AG09309 (cell line): ENCODE results near the gene NEB.

Experiments used
- DNase-seq: peaks from one replicate; pipeline ENCODE4 v3.0.0-alpha.2; 2010; ENCODE audit warnings: low read depth
- H3K4me3 ChIP-seq: 2 replicates; pipeline ENCODE4 v1.5.1; 2011; ENCODE audit warnings: mild to moderate bottlenecking, low read depth, low read length, moderate library complexity; ENCODE audit not compliant: control insufficient read depth
- CTCF ChIP-seq: IDR thresholded peaks from 2 replicates; pipeline ENCODE4 v1.5.1; 2011; ENCODE audit warnings: mild to moderate bottlenecking, low read depth, low read length, inconsistent platforms; ENCODE audit not compliant: insufficient read depth, control insufficient read depth; ENCODE audit errors: missing control alignments

Gene NEB

GRCh38 chr2:151777935-151778334, 43.7 kb upstream of the NEB start:
- no peak overlapping the region for H3K4me3 ChIP-seq
- no peak for DNase-seq
- TF ChIP-seq CTCF, result no peak

- TF ChIP-seq CTCF, result no peak
- no peak overlapping the region for H3K4me3 ChIP-seq
- DNase-seq, result no peak
Measured at GRCh38 chr2:151777487-151777886, 43.2 kb upstream of the NEB start.

DNA sequence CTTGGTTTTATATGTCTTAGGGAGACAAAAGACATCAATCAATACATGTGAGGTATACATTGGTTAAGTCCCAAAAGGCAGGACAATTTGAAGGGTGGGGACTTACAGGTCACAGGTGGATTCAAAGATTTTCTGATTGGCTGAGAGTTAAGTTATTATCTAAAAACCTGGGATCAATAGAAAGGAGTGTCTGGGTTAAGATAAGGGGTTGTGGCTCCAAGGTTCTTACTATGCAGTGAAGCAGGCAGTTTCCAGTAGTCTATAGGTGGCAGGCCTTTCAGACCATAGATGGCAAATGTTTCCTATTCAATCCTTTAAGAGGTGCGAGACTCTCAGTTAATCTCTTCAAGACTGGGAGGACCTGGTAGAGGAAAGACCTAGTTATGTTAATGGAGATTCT, 42.1 kb upstream of the NEB start:
- H3K4me3 ChIP-seq, result no peak overlapping the region
- TF ChIP-seq CTCF, result no peak
- DNase-seq, result no peak

GRCh38 chr2:151775057-151775740, 40.9 kb upstream of the NEB start:
- TF ChIP-seq CTCF, result no peak
- DNase-seq, result no peak
- H3K4me3 ChIP-seq, result no peak overlapping the region

DNA sequence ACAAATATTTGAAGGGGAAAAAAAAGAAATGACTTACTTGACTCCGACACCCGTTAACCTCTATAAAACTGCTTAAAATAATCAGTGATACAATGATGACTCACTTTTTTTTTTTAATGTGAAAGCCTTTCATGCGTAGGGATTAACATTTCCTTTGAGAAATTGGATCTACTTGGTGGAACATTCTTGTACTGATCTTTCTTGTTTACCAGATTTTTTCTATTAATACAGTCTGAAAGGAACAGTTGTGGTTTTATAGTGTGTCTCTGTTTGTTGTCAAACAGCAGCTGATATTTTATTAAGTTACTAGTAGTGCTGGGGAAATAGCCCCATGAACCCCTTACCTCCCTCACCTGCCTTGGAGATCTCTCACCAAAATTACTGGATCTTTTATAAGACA, 40.2 kb upstream of the NEB start:
- peak; percentile 70 for DNase-seq
- H3K4me3 ChIP-seq, result no peak overlapping the region
- no peak for TF ChIP-seq CTCF

DNA sequence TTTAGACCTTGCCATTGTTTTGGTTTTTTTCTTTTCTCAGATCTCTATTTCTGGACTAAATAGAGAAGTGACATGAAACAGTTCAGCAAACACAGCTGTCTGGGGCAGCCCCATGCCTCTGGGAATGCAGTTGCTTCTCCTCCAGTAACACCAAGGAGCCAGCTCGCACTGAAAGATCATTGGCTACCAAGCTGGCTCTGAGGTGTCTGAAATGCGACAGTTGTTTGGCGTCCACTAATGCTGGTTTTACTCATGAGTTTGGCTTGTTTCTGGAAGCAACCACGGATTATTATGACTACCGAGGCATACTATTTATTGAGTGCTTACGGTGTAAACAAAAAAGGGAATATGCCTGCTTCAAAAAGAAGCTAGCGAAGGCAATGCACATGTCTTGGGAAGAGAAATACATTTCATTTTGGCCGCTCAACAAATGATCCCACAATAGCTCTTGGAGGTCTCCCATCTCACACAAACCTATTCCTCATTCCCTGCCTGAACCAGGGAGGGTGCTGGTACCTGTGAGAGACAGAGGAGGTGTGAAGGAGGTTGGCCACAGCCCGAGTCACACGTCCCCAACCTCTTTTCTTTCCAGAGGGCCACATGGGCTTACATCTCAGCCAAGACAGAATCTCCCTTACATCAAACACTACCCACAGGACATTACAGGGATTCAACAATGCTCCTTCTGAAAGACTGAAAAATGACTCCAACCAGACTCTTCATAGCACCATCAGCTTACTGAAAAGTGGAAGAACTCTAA, 37.5 kb upstream of the NEB start:
- no peak for TF ChIP-seq CTCF
- H3K4me3 ChIP-seq, result no peak overlapping the region
- DNase-seq, result peak; percentile 59

GRCh38 chr2:151770995-151771394, 36.7 kb upstream of the NEB start:
- no peak for DNase-seq
- H3K4me3 ChIP-seq, result no peak overlapping the region
- no peak for TF ChIP-seq CTCF
